Mucosa of descending colon (tissue), 3 donors: Measurements from ENCODE around the gene R3HDML. TPM values are rescaled to one million over a fixed set of nuclear protein-coding genes. Genes with fewer than 3 reads are reported as not detected.

Experiments
- ATAC-seq: fragments of 200-7000 bp; cut with Tn5 transposase; one replicate; pipeline ENCODE4 v1.9.1; 2020; ENCODE audit warnings: mild to moderate bottlenecking, moderate library complexity
- DNase-seq, 3 donors: peaks; one replicate each; pipeline ENCODE4 v3.0.0-alpha.2; 2020
- H3K36me3 ChIP-seq: fragments of 200-600 bp; one replicate; pipeline ENCODE4 v1.8.0; 2021; ENCODE audit warnings: low read depth, mild to moderate bottlenecking
- H3K4me1 ChIP-seq: fragments of 200-600 bp; one replicate; pipeline ENCODE4 v1.8.0; 2021; ENCODE audit warnings: low read depth, mild to moderate bottlenecking
- H3K4me3 ChIP-seq: fragments of 200-600 bp; one replicate; pipeline ENCODE4 v1.8.0; 2021; ENCODE audit warnings: mild to moderate bottlenecking
- H3K9me3 ChIP-seq: fragments of 200-600 bp; one replicate; pipeline ENCODE4 v1.8.0; 2021; ENCODE audit warnings: mild to moderate bottlenecking
- intact Hi-C, 2 donors: fragments of 100-400 bp; cut with DNase I in 1 of 2; cut with micrococcal nuclease in 1 of 2; formaldehyde crosslinking; loops; one replicate each; pipeline versions ENCODE4 v1.11.0 to v1.11.1; 2022; cut with DNase I, micrococcal nuclease
- total RNA-seq, 3 donors: library from RNA; stranded (reverse); fragmentation: NEBNext Ultra II Directional in 2 of 3; extraction: Animal tissue kit (Norgen Biotek cat#: 25700) in 2 of 3; gene quantifications; one replicate each; pipeline versions ENCODE4 v1.2.1 to v1.2.4, GENCODE V29; 2021 to 2023
- TF ChIP-seq, protein P1 (sequence below): fragments of 200-600 bp; IDR thresholded peaks from one replicate; pipeline ENCODE4 v1.8.0; 2022; ENCODE audit warnings: antibody characterized with exemption, mild to moderate bottlenecking
- donor health status: DM: no; HTN: no; CAD: no; lungs with moderate emphysema.
- donor health status: DM: no; HTN: no; CAD: no.
- donor health status: DM: no; HTN: yes; CAD: no.

The R3HDML gene
- total RNA-seq, 3 donors from 2014 or later, result not detected

- DNase-seq, result peak; percentile 83 to 89 (median 89)
- peak within 1 kb of the TSS; percentile 52 for H3K4me3 ChIP-seq
These were observed 18.9 kb downstream of the R3HDML start, which contains the start of gene HNF4A for GRCh38 chr20:44355498-44356352. HNF4A (plus strand) TSS chr20:44355699; CDS start chr20:44355805, 106 bp downstream.

DNA sequence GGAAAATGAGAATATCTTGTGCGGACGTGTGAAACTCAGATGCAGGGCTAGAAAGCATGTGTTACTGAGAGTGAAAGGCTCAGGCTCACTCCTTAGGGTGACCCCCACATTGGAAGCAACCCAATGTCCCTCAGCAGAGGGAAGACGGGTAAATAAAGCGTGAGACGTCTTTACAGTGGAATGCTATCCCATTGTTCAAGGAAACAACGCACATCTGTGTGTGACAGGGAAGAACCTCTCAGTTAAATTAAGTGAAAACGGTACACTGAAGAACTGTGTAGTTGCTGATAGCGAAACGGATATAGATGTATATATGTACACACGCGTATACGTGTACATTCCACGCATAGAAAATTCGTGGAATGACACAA, 19.5 kb downstream of the R3HDML start:
- H3K4me3 ChIP-seq, result peak overlapping the region; percentile 52
- DNase-seq, result no peak
- ATAC-seq, result no peak
- TF ChIP-seq, protein P1, sequence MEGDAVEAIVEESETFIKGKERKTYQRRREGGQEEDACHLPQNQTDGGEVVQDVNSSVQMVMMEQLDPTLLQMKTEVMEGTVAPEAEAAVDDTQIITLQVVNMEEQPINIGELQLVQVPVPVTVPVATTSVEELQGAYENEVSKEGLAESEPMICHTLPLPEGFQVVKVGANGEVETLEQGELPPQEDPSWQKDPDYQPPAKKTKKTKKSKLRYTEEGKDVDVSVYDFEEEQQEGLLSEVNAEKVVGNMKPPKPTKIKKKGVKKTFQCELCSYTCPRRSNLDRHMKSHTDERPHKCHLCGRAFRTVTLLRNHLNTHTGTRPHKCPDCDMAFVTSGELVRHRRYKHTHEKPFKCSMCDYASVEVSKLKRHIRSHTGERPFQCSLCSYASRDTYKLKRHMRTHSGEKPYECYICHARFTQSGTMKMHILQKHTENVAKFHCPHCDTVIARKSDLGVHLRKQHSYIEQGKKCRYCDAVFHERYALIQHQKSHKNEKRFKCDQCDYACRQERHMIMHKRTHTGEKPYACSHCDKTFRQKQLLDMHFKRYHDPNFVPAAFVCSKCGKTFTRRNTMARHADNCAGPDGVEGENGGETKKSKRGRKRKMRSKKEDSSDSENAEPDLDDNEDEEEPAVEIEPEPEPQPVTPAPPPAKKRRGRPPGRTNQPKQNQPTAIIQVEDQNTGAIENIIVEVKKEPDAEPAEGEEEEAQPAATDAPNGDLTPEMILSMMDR, result no peak
- peaks cover 13% of the 10 kb centered on the region for H3K4me1 ChIP-seq
- intact Hi-C loops, result no loop called here
- H3K36me3 ChIP-seq, result no peaks in the 10 kb centered on the region
- H3K9me3 ChIP-seq, result no peaks in the 10 kb centered on the region

More at GRCh38 chr20:44355498-44356352, 18.9 kb downstream of the R3HDML start, which contains the start of gene HNF4A:
- intact Hi-C loops, result no loop called here
- H3K36me3 ChIP-seq, result no peaks in the 10 kb centered on the region
- peak; percentile 82 for ATAC-seq
- TF ChIP-seq, protein P1, result no peak
- H3K4me1 ChIP-seq, result peaks cover 13% of the 10 kb centered on the region
- H3K9me3 ChIP-seq, result no peaks in the 10 kb centered on the region

DNA sequence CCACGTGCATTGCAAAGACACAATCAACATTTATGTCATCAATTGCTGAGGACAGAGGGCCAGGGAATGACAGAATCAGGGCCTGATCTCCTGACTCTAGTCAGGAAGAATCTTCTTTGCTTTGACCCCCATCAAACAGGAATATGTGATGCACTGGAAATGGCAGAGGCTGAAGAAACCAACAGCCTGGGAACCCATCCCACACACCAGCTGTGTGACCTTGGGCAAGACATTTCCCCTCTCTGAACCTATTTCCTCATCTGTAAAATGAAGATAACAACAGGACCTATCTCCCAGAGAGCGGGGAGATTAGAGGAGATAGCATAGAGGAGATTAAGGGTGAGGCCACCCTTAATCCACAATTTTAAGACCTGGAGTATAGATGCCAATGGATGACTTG, 20.2 kb downstream of the R3HDML start:
- Histone ChIP-seq H3K4me3 (no peak overlapping the region), H3K36me3 (no peaks in the 10 kb centered on the region), H3K4me1 (peaks cover 13% of the 10 kb centered on the region), H3K9me3 (no peaks in the 10 kb centered on the region)
- intact Hi-C loops, result no loop called here
- ATAC-seq (no peak), DNase-seq (no peak)
- TF ChIP-seq, protein P1, result no peak

DNA sequence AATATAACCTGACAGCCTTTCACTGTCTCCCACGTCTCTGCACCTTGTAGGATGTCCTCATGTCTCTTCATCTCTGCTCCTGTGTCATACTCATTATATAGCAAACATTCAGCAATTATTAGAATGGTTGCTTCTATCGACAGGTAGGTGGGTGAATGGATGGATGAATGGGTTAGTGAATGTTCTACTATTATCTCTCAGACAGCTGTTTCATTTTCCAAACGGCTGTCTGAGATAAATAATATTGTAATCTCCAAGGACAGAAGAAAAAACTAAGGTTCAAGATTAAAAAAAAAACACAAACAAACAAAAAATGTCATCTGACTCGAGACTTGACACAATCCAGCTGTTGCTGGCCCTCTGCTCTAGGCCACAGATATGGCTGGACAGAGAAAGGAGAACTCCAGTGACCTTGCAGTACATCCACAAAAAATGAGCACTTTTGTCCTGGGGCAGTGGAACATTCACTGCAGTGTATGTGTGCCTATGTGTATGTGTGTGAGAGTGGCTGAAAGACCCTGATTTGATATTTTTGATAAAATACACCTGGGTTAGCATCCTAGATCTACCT, 20.8 kb downstream of the R3HDML start:
- ATAC-seq, result no peak
- Histone ChIP-seq H3K9me3 (no peaks in the 10 kb centered on the region), H3K4me1 (peaks cover 13% of the 10 kb centered on the region), H3K36me3 (no peaks in the 10 kb centered on the region), H3K4me3 (no peak overlapping the region)
- DNase-seq, result no peak
- TF ChIP-seq, protein P1, result no peak
- intact Hi-C loops, result no loop called here

- H3K36me3 ChIP-seq, result no peaks in the 10 kb centered on the region
- no peak for ATAC-seq
- TF ChIP-seq, protein P1, result no peak
- intact Hi-C loops, result no loop called here
- H3K4me3 ChIP-seq, result no peak overlapping the region
- no peak for DNase-seq
- no peaks in the 10 kb centered on the region for H3K9me3 ChIP-seq
- H3K4me1 ChIP-seq, result peaks cover 7% of the 10 kb centered on the region
These were observed 21.9 kb downstream of the R3HDML start for GRCh38 chr20:44358776-44359175.
